GM18502 (cell line): ENCODE data around the gene CFAP47.
"Not testable (repeated sequence)": the region's sequence is repeated elsewhere in the genome, so short reads cannot be mapped to it uniquely, and the experiment has no call there.

Experiments
- ATAC-seq: cut with Tn5 transposase; IDR thresholded peaks from one replicate; pipeline ENCODE4 v1.9.1; 2021; ENCODE audit warnings: mild to moderate bottlenecking; ENCODE audit not compliant: unreplicated experiment, poor library complexity

CFAP47 gene

GRCh38 chrX:36214924-36215323 is 295.4 kb downstream of the CFAP47 start:
- no peak for ATAC-seq

GRCh38 chrX:36218801-36219200 is 299.3 kb downstream of the CFAP47 start:
- no peak for ATAC-seq

GRCh38 chrX:36234840-36235528 is 315.4 kb downstream of the CFAP47 start:
- ATAC-seq = not testable (repeated sequence)

GRCh38 chrX:36241397-36241796 is 321.9 kb downstream of the CFAP47 start:
- no peak for ATAC-seq

GRCh38 chrX:36266155-36266554 is 346.6 kb downstream of the CFAP47 start:
- ATAC-seq = no peak

- ATAC-seq = no peak
Measured at GRCh38 chrX:36310136-36310535, 390.6 kb downstream of the CFAP47 start.

- no peak for ATAC-seq
Measured at GRCh38 chrX:36314303-36314702, 394.8 kb downstream of the CFAP47 start.

GRCh38 chrX:36334572-36334971 is 415.0 kb downstream of the CFAP47 start:
- no peak for ATAC-seq

GRCh38 chrX:36336751-36337150 is 417.2 kb downstream of the CFAP47 start:
- ATAC-seq = no peak

- no peak for ATAC-seq
Measured at GRCh38 chrX:36344301-36344700, 424.8 kb downstream of the CFAP47 start.

GRCh38 chrX:36348509-36348908 is 429.0 kb downstream of the CFAP47 start:
- no peak for ATAC-seq

GRCh38 chrX:36357855-36358254 is 438.3 kb downstream of the CFAP47 start:
- no peak for ATAC-seq

GRCh38 chrX:36364262-36364661 is 444.7 kb downstream of the CFAP47 start:
- ATAC-seq = no peak

GRCh38 chrX:36383495-36383894 is 464.0 kb downstream of the CFAP47 start:
- ATAC-seq = no peak

- no peak for ATAC-seq
Measured at GRCh38 chrX:36388901-36389300, 469.4 kb downstream of the CFAP47 start.

GRCh38 chrX:36401774-36402173 is 482.2 kb downstream of the CFAP47 start:
- no peak for ATAC-seq

GRCh38 chrX:36407836-36408235 is 488.3 kb downstream of the CFAP47 start:
- no peak for ATAC-seq

GRCh38 chrX:36414056-36414455 is 494.5 kb downstream of the CFAP47 start:
- ATAC-seq = no peak

GRCh38 chrX:36422368-36422767 is 502.8 kb downstream of the CFAP47 start:
- no peak for ATAC-seq

GRCh38 chrX:36431819-36432218 is 512.3 kb downstream of the CFAP47 start:
- no peak for ATAC-seq

- ATAC-seq = no peak
Measured at GRCh38 chrX:36434522-36434921, 515.0 kb downstream of the CFAP47 start.
